Fibroblast of lung (primary cell): Measurements from ENCODE around the gene ITGA8. TPM values are rescaled to one million over a fixed set of nuclear protein-coding genes. Genes with fewer than 3 reads are reported as not detected.
"Not testable (repeated sequence)": the region's sequence is repeated elsewhere in the genome, so short reads cannot be mapped to it uniquely, and the experiment has no call there.

ENCODE experiments used
- DNase-seq, 2 donors: peaks; one replicate each; pipeline versions ENCODE4 v3.0.0 to v3.0.0-alpha.2; 2010; ENCODE audit warnings: low read depth in 2 of 2
- H2AFZ ChIP-seq: 2 replicates; pipeline ENCODE4 v1.5.1; 2012; ENCODE audit warnings: low read length, control low read depth, inconsistent platforms
- H3K27ac ChIP-seq: 2 replicates; pipeline ENCODE4 v1.5.1; 2011; ENCODE audit warnings: low read length, control low read depth; ENCODE audit not compliant: insufficient read depth
- H3K27me3 ChIP-seq: 2 replicates; pipeline ENCODE4 v1.5.1; 2011; ENCODE audit warnings: mild to moderate bottlenecking, low read length; ENCODE audit not compliant: control insufficient read depth, insufficient read depth
- H3K36me3 ChIP-seq: 2 replicates; pipeline ENCODE4 v1.5.1; 2011; ENCODE audit warnings: low read length; ENCODE audit not compliant: control insufficient read depth, insufficient read depth
- H3K4me1 ChIP-seq: 2 replicates; pipeline ENCODE4 v1.5.1; 2011; ENCODE audit warnings: low read length; ENCODE audit not compliant: control insufficient read depth, insufficient read depth; ENCODE audit errors: extremely low read depth
- H3K4me2 ChIP-seq: 2 replicates; pipeline ENCODE4 v1.5.1; 2011; ENCODE audit warnings: low read length, control low read depth; ENCODE audit not compliant: insufficient read depth; ENCODE audit errors: extremely low read depth
- H3K4me3 ChIP-seq, 4 experiments: fragments of 200-600 bp in 1 of 4; sonication (generic) in 1 of 4; replicated peaks in 1 of 4; 2 replicates each; pipeline ENCODE4 v1.5.1; 2011 to 2016; ENCODE audit warnings: low read length in 4 of 4, low read depth in 3 of 4, mild to moderate bottlenecking in 3 of 4, control low read depth in 2 of 4, inconsistent platforms in 1 of 4, mixed read lengths in 1 of 4; ENCODE audit not compliant: insufficient read depth in 1 of 4; ENCODE audit errors: control extremely low read depth in 1 of 4
- H3K79me2 ChIP-seq: 2 replicates; pipeline ENCODE4 v1.5.1; 2012; ENCODE audit warnings: mild to moderate bottlenecking, low read length, inconsistent platforms; ENCODE audit not compliant: control insufficient read depth, insufficient read depth
- H3K9ac ChIP-seq: 2 replicates; pipeline ENCODE4 v1.5.1; 2011; ENCODE audit warnings: mild to moderate bottlenecking, low read length, control low read depth; ENCODE audit not compliant: insufficient read depth
- H3K9me3 ChIP-seq: 2 replicates; pipeline ENCODE4 v1.5.1; 2012; ENCODE audit warnings: low read depth, low read length; ENCODE audit not compliant: control insufficient read depth, insufficient read depth
- H4K20me1 ChIP-seq: 2 replicates; pipeline ENCODE4 v1.5.1; 2011; ENCODE audit warnings: low read length; ENCODE audit not compliant: control insufficient read depth, insufficient read depth; ENCODE audit errors: extremely low read depth
- CTCF ChIP-seq, 2 donors: IDR thresholded peaks in 1 of 2; conservative IDR thresholded peaks in 1 of 2; 1 replicate in 1 of 2; 2 replicates in 1 of 2; pipeline ENCODE4 v1.5.1; 2011 to 2012; ENCODE audit warnings: low read length in 2 of 2, control low read depth in 1 of 2, inconsistent platforms in 1 of 2, low read depth in 1 of 2, mild to moderate bottlenecking in 1 of 2
- EZH2 ChIP-seq: IDR thresholded peaks from 2 replicates; pipeline ENCODE4 v1.5.1; 2012; ENCODE audit warnings: low read length, control low read depth, mild to moderate bottlenecking; ENCODE audit errors: missing control alignments
- polyA plus RNA-seq, 2 donors: library from polyadenylated mRNA; depleted of rRNA in 1 of 2; stranded (reverse) in 1 of 2; unstranded in 1 of 2; fragments of >200 nt; gene quantifications; 2 replicates each; pipeline ENCODE4 v1.2.1, GENCODE V29; 2011 to 2012; ENCODE audit warnings: missing spikeins in 1 of 2
- total RNA-seq: library from RNA; depleted of rRNA; stranded (reverse); fragments of >200 nt; gene quantifications from 2 replicates; pipeline ENCODE4 v1.2.1, GENCODE V29; 2014

Gene ITGA8
- total and polyA plus RNA-seq, 2 donors (not counting 1 experiment from before 2014, with no cell fraction given), result 0.62 to 0.99 TPM

DNA sequence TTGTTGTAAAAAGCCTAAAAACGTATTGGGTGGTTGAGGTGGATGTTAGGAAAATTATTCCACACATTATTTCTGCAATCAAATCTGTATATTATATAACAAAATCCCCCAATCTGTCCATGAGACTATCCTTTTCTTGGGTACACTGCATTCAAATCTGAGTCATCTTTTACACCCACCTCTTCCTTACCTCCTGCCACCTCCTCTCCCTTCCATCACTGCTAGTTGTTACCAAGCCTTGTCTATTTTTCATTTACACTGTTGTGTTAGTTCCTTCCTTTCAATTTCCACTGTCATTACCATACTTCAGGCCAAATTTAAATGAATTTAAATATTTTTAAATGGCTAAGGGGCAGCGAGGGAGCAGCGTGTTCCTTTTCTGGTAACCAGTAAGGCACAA lies 83.3 kb downstream of the ITGA8 start:
- Histone ChIP-seq H3K27ac (no peak overlapping the region), H2AFZ (no peak overlapping the region), H4K20me1 (no peaks in the 10 kb centered on the region), H3K9ac (no peak overlapping the region), H3K79me2 (no peaks in the 10 kb centered on the region), H3K4me2 (no peak overlapping the region), H3K36me3 (no peaks in the 10 kb centered on the region), H3K27me3 (no peaks in the 10 kb centered on the region), H3K4me3 (no peak overlapping the region), H3K9me3 (no peaks in the 10 kb centered on the region), H3K4me1 (no peaks in the 10 kb centered on the region)
- DNase-seq, result no peak
- no peak for TF ChIP-seq EZH2
- TF ChIP-seq CTCF (conservative IDR thresholded peaks at IDR 0.05 in 1 of 2, IDR thresholded peaks at IDR 0.05 in 1 of 2; ENCODE audit: low read depth in 1 of 2, low read length in 2 of 2), result no peak

DNA sequence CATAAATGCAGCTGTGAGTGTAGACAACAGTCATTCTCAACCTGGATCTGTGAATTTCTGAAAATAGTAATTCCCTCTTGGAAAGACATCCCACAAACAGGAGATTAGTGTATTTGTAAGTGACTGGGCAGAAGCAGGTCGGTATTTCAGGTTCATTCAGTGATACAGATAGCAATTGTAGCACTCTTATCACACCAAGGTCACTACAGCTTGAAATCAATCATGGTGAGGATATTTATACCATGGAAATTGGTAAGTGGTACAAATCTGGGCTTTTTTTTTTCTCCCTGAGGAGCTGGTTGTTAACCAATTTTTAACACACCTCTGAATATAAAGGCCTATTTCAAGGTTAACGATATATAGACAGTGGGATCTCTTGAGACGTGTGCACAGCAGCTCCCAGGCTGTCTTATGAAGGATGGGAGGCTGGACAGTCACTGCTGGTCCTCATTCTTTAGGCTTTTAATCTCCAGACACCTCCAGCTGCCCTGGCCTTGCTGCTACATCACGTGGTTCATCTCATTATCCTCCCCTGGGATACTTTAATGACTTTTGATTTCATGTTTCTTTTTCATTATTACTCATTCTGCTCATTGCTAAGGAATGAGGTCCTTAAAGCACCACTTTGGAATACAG lies 87.1 kb downstream of the ITGA8 start:
- H3K27me3 ChIP-seq, result no peaks in the 10 kb centered on the region
- no peak overlapping the region for H3K4me2 ChIP-seq
- DNase-seq, result no peak
- TF ChIP-seq EZH2 (no peak), CTCF (conservative IDR thresholded peaks at IDR 0.05 in 1 of 2, IDR thresholded peaks at IDR 0.05 in 1 of 2; ENCODE audit: low read depth in 1 of 2, low read length in 2 of 2) (no peak)
- H3K4me1 ChIP-seq, result no peaks in the 10 kb centered on the region
- no peaks in the 10 kb centered on the region for H3K79me2 ChIP-seq
- no peaks in the 10 kb centered on the region for H3K36me3 ChIP-seq
- H3K27ac ChIP-seq, result no peak overlapping the region
- no peak overlapping the region for H2AFZ ChIP-seq
- H3K4me3 ChIP-seq, result no peak overlapping the region
- H4K20me1 ChIP-seq, result no peaks in the 10 kb centered on the region
- H3K9ac ChIP-seq, result no peak overlapping the region
- H3K9me3 ChIP-seq, result no peaks in the 10 kb centered on the region

GRCh38 chr10:15631205-15631604 lies 88.5 kb downstream of the ITGA8 start:
- H2AFZ ChIP-seq, H3K9me3 ChIP-seq, H3K27ac ChIP-seq: not testable (repeated sequence)

More at GRCh38 chr10:15631205-15631604, 88.5 kb downstream of the ITGA8 start:
- not testable (repeated sequence) for H4K20me1 ChIP-seq, H3K4me3 ChIP-seq, H3K9ac ChIP-seq, H3K36me3 ChIP-seq, H3K4me2 ChIP-seq, H3K27me3 ChIP-seq, H3K79me2 ChIP-seq, H3K4me1 ChIP-seq, DNase-seq
